ENCODE data around the gene SAMM50.

The SAMM50 gene

GRCh38 chr22:43955040-43955882 lies at the start of gene SAMM50:
Gene SAMM50, plus strand, starts transcription at chr22:43955442. Its CDS starts 136 bp downstream, at chr22:43955578.
- DNase-seq (ENCODE audit: low read depth in 2 of 2), result peak; percentile 85 to 89

DNA sequence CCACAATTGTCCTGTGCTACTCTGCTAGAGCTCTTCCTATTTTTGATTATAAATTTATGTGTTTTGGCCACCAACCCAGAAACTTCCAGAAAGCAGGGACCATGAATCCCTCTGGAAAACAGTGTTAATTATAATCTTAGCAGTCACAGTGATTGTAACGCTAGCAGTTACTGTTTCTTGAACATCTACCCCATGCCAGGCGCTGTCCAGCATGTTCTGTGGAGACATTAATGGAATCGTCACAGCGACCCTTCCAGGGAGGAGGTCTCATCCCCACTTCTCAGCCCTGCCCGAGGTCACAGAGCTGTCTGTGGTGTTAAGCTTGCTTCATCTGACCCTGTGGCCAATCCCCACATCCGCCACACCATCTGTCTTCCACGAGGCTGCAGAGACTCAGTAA lies 49.6 kb upstream of the SAMM50 start:
- no peak for DNase-seq (ENCODE audit: low read depth in 2 of 2)

DNA sequence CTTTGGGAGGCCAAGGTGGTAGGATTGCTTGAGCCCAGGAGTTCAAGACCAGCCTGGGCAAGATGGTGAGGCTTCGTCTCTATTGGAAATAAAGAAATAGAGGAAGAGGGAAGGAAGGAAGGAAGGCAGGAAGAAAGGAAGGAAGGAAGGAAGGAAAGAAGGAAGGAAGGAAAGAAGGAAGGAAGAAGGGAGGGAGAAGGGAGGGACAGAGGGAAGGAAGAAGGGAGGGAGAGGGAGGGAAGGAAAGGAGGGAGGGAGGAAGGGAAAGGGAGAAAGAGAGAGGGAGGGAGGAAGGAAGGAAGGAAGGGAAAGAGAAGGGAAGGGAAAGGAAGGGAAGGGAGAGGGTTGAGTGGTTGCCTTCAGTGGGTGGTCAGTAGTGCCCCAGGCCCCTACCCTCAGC lies 45.5 kb upstream of the SAMM50 start:
- DNase-seq (ENCODE audit: low read depth in 2 of 2), result no peak

- DNase-seq (ENCODE audit: low read depth in 2 of 2), result no peak
These were observed 45.0 kb upstream of the SAMM50 start for GRCh38 chr22:43910178-43910695.

GRCh38 chr22:43911351-43911750 lies 43.9 kb upstream of the SAMM50 start:
- DNase-seq (ENCODE audit: low read depth in 2 of 2), result no peak

- DNase-seq (ENCODE audit: low read depth in 2 of 2), result no peak
These were observed 37.7 kb upstream of the SAMM50 start for GRCh38 chr22:43917521-43917920.

GRCh38 chr22:43919106-43919973 lies 35.9 kb upstream of the SAMM50 start:
- no peak for DNase-seq (ENCODE audit: low read depth in 2 of 2)

- no peak for DNase-seq (ENCODE audit: low read depth in 2 of 2)
These were observed 33.9 kb upstream of the SAMM50 start for GRCh38 chr22:43921370-43921769.

DNA sequence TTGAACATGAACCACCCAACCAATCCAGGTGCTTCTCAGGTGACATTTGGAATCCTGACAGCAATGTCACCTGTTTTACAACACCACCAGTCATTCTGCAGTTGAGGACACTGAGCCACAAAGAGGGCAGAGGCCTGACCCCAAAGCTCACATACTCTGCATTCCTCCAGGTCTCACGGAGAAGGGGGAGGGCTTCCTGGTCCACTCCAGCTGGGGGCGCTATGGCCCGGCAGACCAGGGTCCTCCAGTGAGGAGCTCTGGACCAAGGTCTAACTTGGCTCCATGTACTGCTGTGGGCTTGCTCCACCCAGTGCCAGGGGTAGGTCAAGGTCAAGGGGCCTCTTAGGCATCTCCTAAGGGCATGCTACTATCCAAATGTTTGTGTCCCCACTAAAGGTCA lies 33.1 kb upstream of the SAMM50 start:
- no peak for DNase-seq (ENCODE audit: low read depth in 2 of 2)

DNA sequence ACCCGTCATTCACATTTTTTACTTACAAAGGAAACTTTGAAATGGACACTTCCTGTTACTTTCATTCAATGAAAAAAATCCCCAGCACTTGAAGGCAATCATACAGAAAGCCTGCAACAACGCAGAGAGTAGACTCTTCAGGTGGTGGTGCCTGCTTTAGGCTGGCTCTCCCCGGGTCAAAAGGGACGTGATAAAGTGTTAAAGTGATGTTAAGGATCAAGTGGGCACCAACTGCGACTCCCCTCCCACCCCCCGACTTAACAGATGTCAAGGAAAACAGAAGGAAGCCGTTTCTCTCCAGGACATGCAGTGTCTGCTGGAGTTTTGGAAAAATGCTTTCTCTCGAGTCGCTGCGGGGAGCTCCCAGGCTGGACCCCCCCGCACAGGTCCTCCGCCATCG lies 32.1 kb upstream of the SAMM50 start:
- DNase-seq (ENCODE audit: low read depth in 2 of 2), result no peak

DNA sequence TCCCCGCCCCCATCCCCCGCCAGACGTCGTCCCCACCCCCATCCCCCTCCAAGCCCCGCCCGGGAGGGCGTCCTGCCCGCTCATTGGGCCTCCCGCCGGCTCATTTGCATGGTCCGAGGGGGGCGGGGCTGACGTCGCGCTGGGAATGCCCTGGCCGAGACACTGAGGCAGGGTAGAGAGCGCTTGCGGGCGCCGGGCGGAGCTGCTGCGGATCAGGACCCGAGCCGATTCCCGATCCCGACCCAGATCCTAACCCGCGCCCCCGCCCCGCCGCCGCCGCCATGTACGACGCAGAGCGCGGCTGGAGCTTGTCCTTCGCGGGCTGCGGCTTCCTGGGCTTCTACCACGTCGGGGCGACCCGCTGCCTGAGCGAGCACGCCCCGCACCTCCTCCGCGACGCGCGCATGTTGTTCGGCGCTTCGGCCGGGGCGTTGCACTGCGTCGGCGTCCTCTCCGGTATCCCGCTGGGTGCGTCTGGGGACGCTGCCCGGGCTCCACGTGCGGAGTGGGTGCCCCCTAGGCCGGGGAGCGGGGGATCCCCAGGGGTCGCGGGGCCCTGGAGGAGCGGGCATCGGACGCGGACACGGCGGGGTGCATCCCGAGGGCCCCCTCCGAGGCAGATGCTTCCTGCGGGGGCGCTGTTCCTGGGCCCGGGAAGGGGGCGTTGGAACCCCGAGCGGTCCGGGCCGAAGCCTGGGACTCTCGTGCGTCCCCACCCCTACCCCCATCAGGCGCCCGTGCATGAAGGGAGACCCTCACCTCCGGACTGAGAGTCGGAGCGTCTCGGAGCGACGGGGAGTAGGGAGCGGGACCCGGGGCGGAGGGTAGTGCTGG lies 31.4 kb upstream of the SAMM50 start, which contains the start of gene PNPLA3:
TSS of gene PNPLA3 (plus strand) at position 175 of the 834 bp plus-strand sequence. CDS start at position 282, 107 bp downstream.
- peak; percentile 55 to 75 for DNase-seq (ENCODE audit: low read depth in 2 of 2)

DNA sequence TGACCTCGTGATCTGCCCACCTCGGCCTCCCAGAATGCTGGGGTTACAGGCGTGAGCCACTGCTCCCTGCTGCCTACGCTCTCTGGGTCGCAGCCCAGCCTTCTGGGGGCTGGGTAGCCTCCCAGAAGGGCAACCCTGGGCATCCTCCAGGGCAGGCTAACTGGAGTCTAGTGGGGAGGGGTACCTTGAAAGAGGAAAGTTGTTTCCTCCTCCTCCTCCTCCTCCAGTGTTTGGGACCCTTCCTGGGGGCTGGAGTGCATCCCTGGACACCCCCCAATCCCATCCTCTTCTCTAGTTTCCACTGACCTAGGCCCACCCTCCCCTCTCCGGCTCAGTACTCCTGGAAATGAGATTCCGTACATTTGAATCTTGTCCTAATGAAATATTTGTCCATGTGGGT lies 30.4 kb upstream of the SAMM50 start:
- DNase-seq (ENCODE audit: low read depth in 2 of 2), result no peak

GRCh38 chr22:43925433-43926348 lies 29.6 kb upstream of the SAMM50 start:
- no peak for DNase-seq (ENCODE audit: low read depth in 2 of 2)

GRCh38 chr22:43926349-43926710 lies 28.9 kb upstream of the SAMM50 start:
- no peak for DNase-seq (ENCODE audit: low read depth in 2 of 2)

DNA sequence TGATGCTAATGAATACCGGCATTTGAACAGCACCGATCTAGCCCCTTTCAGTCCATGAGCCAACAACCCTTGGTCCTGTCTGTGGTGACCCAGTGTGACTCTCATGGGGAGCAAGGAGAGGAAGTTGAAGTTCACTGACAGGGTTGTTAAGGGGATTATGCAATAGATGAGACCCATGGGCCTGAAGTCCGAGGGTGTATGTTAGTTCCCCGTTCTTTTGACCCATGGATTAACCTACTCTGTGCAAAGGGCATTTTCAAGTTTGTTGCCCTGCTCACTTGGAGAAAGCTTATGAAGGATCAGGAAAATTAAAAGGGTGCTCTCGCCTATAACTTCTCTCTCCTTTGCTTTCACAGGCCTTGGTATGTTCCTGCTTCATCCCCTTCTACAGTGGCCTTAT lies 26.8 kb upstream of the SAMM50 start:
- DNase-seq (ENCODE audit: low read depth in 2 of 2), result no peak

GRCh38 chr22:43928908-43929307 lies 26.3 kb upstream of the SAMM50 start:
- no peak for DNase-seq (ENCODE audit: low read depth in 2 of 2)

GRCh38 chr22:43931771-43932170 lies 23.5 kb upstream of the SAMM50 start:
- no peak for DNase-seq (ENCODE audit: low read depth in 2 of 2)

DNA sequence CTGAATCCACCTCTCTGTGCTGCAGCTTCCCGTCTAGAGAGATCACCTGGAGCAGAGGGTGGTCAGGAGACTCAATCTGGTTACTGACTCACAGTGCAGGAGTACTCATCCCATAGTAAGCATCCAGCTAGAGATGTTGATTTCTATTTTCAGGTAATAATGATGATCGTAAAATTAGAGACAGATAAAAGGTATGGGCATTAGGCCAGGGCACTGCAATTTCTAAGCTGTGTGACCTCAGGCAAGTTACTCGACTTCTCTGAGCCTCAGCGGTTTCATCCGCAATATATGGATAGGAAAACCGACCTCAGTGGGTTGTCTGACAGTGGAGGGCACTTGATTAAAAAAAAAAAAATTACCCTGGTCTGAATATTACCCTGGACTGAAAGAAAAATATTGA lies 13.8 kb upstream of the SAMM50 start:
- no peak for DNase-seq (ENCODE audit: low read depth in 2 of 2)

DNA sequence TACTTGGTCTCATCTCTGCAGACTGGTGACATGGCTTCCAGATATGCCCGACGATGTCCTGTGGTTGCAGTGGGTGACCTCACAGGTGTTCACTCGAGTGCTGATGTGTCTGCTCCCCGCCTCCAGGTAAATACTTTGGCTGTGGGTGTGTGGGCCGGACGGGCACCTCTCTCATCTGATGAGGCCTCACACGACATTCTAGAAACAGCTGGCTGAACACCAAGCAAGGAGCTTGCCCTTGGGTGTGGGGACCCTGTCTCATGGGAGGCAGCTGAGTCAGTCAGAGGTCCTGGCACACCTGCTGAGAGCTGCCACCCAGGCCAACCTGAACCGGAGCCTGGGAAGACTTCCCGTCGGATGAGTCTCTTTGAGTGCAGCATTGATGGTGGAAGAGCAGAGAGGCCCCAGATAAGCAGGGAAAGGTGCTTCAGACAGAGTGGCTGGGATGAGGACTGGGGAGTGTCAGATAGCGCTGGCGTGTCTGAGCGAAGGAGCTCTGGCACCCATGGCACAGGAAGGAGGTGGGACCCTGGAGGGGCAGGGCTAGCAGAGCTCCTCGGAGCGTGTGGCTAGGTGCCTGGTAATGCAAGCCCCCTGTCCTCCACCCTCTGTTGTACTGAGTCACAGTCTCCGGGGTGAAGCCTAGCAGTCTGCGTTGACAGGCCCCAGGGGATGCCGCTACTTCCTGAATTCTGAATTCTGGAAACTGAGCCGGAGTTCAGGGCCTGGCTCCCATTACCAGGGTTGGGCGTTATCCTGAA lies 10.4 kb upstream of the SAMM50 start:
- DNase-seq (ENCODE audit: low read depth in 2 of 2), result no peak
